Measurements from ENCODE around the gene F13A1.

F13A1 gene

GRCh38 chr6:6244624-6245023 lies 75.8 kb downstream of the F13A1 start:
- no peak for DNase-seq

- DNase-seq: no peak
Measured at GRCh38 chr6:6243846-6244245, 76.6 kb downstream of the F13A1 start.

GRCh38 chr6:6239598-6240581 lies 80.6 kb downstream of the F13A1 start:
- DNase-seq: no peak

GRCh38 chr6:6236730-6237469 lies 83.6 kb downstream of the F13A1 start:
- DNase-seq: no peak

GRCh38 chr6:6235786-6236185 lies 84.7 kb downstream of the F13A1 start:
- DNase-seq: no peak

- DNase-seq: no peak
Measured at GRCh38 chr6:6234963-6235362, 85.5 kb downstream of the F13A1 start.

- DNase-seq: no peak
Measured at GRCh38 chr6:6230286-6230685, 90.2 kb downstream of the F13A1 start.

- DNase-seq: no peak
Measured at GRCh38 chr6:6227896-6228295, 92.6 kb downstream of the F13A1 start.

- DNase-seq: no peak
Measured at GRCh38 chr6:6225885-6226529, 94.5 kb downstream of the F13A1 start.

- DNase-seq: no peak
Measured at GRCh38 chr6:6224933-6225486, 95.5 kb downstream of the F13A1 start.

- no peak for DNase-seq
Measured at GRCh38 chr6:6221787-6222535, 98.5 kb downstream of the F13A1 start.

- DNase-seq: no peak
Measured at GRCh38 chr6:6220718-6221117, 99.7 kb downstream of the F13A1 start.

- DNase-seq: no peak
Measured at GRCh38 chr6:6219716-6220115, 100.7 kb downstream of the F13A1 start.

GRCh38 chr6:6218759-6219085 lies 101.7 kb downstream of the F13A1 start:
- no peak for DNase-seq

GRCh38 chr6:6217855-6218758 lies 102.4 kb downstream of the F13A1 start:
- DNase-seq: no peak

- DNase-seq: no peak
Measured at GRCh38 chr6:6210994-6211393, 109.5 kb downstream of the F13A1 start.

- DNase-seq: no peak
Measured at GRCh38 chr6:6202886-6203285, 117.6 kb downstream of the F13A1 start.

- DNase-seq: no peak
Measured at GRCh38 chr6:6201200-6201599, 119.3 kb downstream of the F13A1 start.

GRCh38 chr6:6199678-6200077 lies 120.8 kb downstream of the F13A1 start:
- no peak for DNase-seq

- no peak for DNase-seq
Measured at GRCh38 chr6:6196762-6197161, 123.7 kb downstream of the F13A1 start.

- DNase-seq: no peak
Measured at GRCh38 chr6:6195080-6195479, 125.4 kb downstream of the F13A1 start.
